H9 (cell line): ENCODE measurements around the gene DOHH. TPM values are rescaled to one million over a fixed set of nuclear protein-coding genes. Genes with fewer than 3 reads are reported as not detected.

ENCODE experiments used
- DNase-seq: peaks from one replicate; pipeline ENCODE4 v3.0.0-alpha.2; 2017
- H2AFZ ChIP-seq: one replicate; pipeline ENCODE4 v1.6.1; 2013; ENCODE audit warnings: mild to moderate bottlenecking, low read length, control low read depth, moderate library complexity
- H2AK5ac ChIP-seq: 2 replicates; pipeline ENCODE4 v1.6.1; 2013; ENCODE audit warnings: low read length, control low read depth, mixed read lengths; ENCODE audit not compliant: insufficient read length
- H2BK120ac ChIP-seq: one replicate; pipeline ENCODE4 v1.6.1; 2013; ENCODE audit warnings: low read depth, mild to moderate bottlenecking, low read length, control low read depth, inconsistent platforms; ENCODE audit not compliant: poor library complexity, severe bottlenecking
- H2BK12ac ChIP-seq: 2 replicates; pipeline ENCODE4 v1.6.1; 2013; ENCODE audit warnings: low read length, control low read depth, mixed read lengths, low read depth; ENCODE audit not compliant: insufficient read length
- H2BK15ac ChIP-seq: 2 replicates; pipeline ENCODE4 v1.6.1; 2013; ENCODE audit warnings: low read depth, low read length, control low read depth
- H2BK20ac ChIP-seq: one replicate; pipeline ENCODE4 v1.6.1; 2013; ENCODE audit warnings: low read depth, mild to moderate bottlenecking, low read length, control low read depth, inconsistent platforms; ENCODE audit not compliant: poor library complexity, severe bottlenecking
- H2BK5ac ChIP-seq: 2 replicates; pipeline ENCODE4 v1.6.1; 2013; ENCODE audit warnings: low read length, control low read depth, mixed read lengths; ENCODE audit not compliant: insufficient read length
- H3K14ac ChIP-seq: 2 replicates; pipeline ENCODE4 v1.6.1; 2013; ENCODE audit warnings: low read length, control low read depth; ENCODE audit not compliant: insufficient read depth
- H3K18ac ChIP-seq: 2 replicates; pipeline ENCODE4 v1.6.1; 2013; ENCODE audit warnings: low read depth, mild to moderate bottlenecking, mixed read lengths, low read length, control low read depth; ENCODE audit not compliant: insufficient read length
- H3K23ac ChIP-seq: 2 replicates; pipeline ENCODE4 v1.6.1; 2013; ENCODE audit warnings: low read length, control low read depth, mixed read lengths, low read depth; ENCODE audit not compliant: insufficient read length
- H3K23me2 ChIP-seq: 2 replicates; pipeline ENCODE4 v1.6.1; 2013; ENCODE audit warnings: low read depth, mild to moderate bottlenecking, mixed read lengths, low read length, control low read depth; ENCODE audit not compliant: insufficient read length, poor library complexity, severe bottlenecking
- H3K27ac ChIP-seq: 2 replicates; pipeline ENCODE4 v1.5.1; 2013; ENCODE audit warnings: low read length, control low read depth, mixed read lengths, low read depth; ENCODE audit not compliant: insufficient read length
- H3K27me3 ChIP-seq: 2 replicates; pipeline ENCODE4 v1.6.1; 2013; ENCODE audit warnings: low read length, control low read depth, inconsistent platforms; ENCODE audit not compliant: insufficient read depth
- H3K4ac ChIP-seq: 2 replicates; pipeline ENCODE4 v1.6.1; 2013; ENCODE audit warnings: low read depth, mild to moderate bottlenecking, control low read depth, inconsistent platforms, low read length, moderate library complexity
- H3K4me1 ChIP-seq: 2 replicates; pipeline ENCODE4 v1.6.1; 2013; ENCODE audit warnings: low read length, control low read depth, inconsistent platforms; ENCODE audit not compliant: insufficient read depth
- H3K4me2 ChIP-seq: 2 replicates; pipeline ENCODE4 v1.6.1; 2013; ENCODE audit warnings: low read length, control low read depth, mixed read lengths; ENCODE audit not compliant: insufficient read length, insufficient read depth
- H3K56ac ChIP-seq: 2 replicates; pipeline ENCODE4 v1.6.1; 2013; ENCODE audit warnings: low read depth, mild to moderate bottlenecking, mixed read lengths, low read length, control low read depth; ENCODE audit not compliant: insufficient read length
- H3K79me1 ChIP-seq: 2 replicates; pipeline ENCODE4 v1.6.1; 2013; ENCODE audit warnings: low read depth, mild to moderate bottlenecking, moderate library complexity, low read length, control low read depth, inconsistent platforms; ENCODE audit not compliant: insufficient read depth, poor library complexity, severe bottlenecking
- H3K79me2 ChIP-seq: 2 replicates; pipeline ENCODE4 v1.6.1; 2013; ENCODE audit warnings: low read length, control low read depth, inconsistent platforms; ENCODE audit not compliant: insufficient read depth
- H3K9ac ChIP-seq: 2 replicates; pipeline ENCODE4 v1.6.1; 2013; ENCODE audit warnings: low read length, control low read depth, mixed read lengths; ENCODE audit not compliant: insufficient read length; ENCODE audit errors: extremely low read depth
- H3K9me3 ChIP-seq: one replicate; pipeline ENCODE4 v1.6.1; 2013; ENCODE audit warnings: low read depth, low read length, inconsistent platforms; ENCODE audit not compliant: control insufficient read depth
- H3T11ph ChIP-seq: one replicate; pipeline ENCODE4 v1.6.1; 2013; ENCODE audit warnings: mild to moderate bottlenecking, low read length, control low read depth, inconsistent platforms
- H4K20me1 ChIP-seq: one replicate; pipeline ENCODE4 v1.6.1; 2013; ENCODE audit not compliant: control insufficient read depth, insufficient read length, insufficient read depth
- H4K5ac ChIP-seq: 2 replicates; pipeline ENCODE4 v1.6.1; 2013; ENCODE audit warnings: low read depth, mild to moderate bottlenecking, mixed read lengths, low read length, control low read depth; ENCODE audit not compliant: insufficient read length
- H4K8ac ChIP-seq: replicated peaks from 2 replicates; pipeline ENCODE4 v1.6.1; 2013; ENCODE audit warnings: low read length, control low read depth, mixed read lengths, low read depth; ENCODE audit not compliant: insufficient read length
- H4K91ac ChIP-seq: 2 replicates; pipeline ENCODE4 v1.6.1; 2013; ENCODE audit warnings: low read depth, mild to moderate bottlenecking, moderate library complexity, mixed read lengths, low read length, control low read depth; ENCODE audit not compliant: insufficient read length
- H3K27ac Mint-ChIP-seq, 3 experiments: 2 replicates in 2 of 3; 3 replicates in 1 of 3; pipeline ENCODE4 v1.8.0; 2020 to 2021; ENCODE audit warnings: mixed read lengths in 3 of 3, mild to moderate bottlenecking in 1 of 3, moderate library complexity in 1 of 3
- H3K27me3 Mint-ChIP-seq: 2 replicates; pipeline ENCODE4 v1.8.0; 2021; ENCODE audit warnings: low read depth, mild to moderate bottlenecking, moderate library complexity, mixed read lengths
- H3K36me3 Mint-ChIP-seq, 3 experiments: 2 replicates in 2 of 3; 3 replicates in 1 of 3; pipeline ENCODE4 v1.8.0; 2020 to 2021; ENCODE audit warnings: low read depth in 3 of 3, mixed read lengths in 3 of 3; ENCODE audit not compliant: insufficient read depth in 1 of 3
- H3K4me1 Mint-ChIP-seq, 2 experiments: 2 replicates each; pipeline ENCODE4 v1.8.0; 2020; ENCODE audit warnings: mixed read lengths in 2 of 2
- H3K4me3 Mint-ChIP-seq, 2 experiments: 2 replicates in 1 of 2; 3 replicates in 1 of 2; pipeline ENCODE4 v1.8.0; 2020 to 2021; ENCODE audit warnings: mild to moderate bottlenecking in 2 of 2, mixed read lengths in 2 of 2, moderate library complexity in 1 of 2
- H3K9me3 Mint-ChIP-seq, 2 experiments: 2 replicates in 1 of 2; 3 replicates in 1 of 2; pipeline ENCODE4 v1.8.0; 2020; ENCODE audit warnings: mild to moderate bottlenecking in 2 of 2, mixed read lengths in 2 of 2, moderate library complexity in 1 of 2
- CTCF ChIP-seq: fragments of 200-600 bp; sonication (generic); conservative IDR thresholded peaks from 3 replicates; pipeline ENCODE4 v1.8.0; 2021; ENCODE audit warnings: antibody characterized with exemption, mild to moderate bottlenecking
- WGBS: extraction: QIAGEN DNeasy Blood & Tissue Kit; methylation state at CpG from one replicate; pipeline ENCODE4 v1.1.7; 2013; ENCODE audit warnings: missing lambda C conversion rate, low lambda C conversion rate, mixed read lengths; ENCODE audit not compliant: insufficient read length; ENCODE audit errors: extremely low coverage; 5-methylcytosine and 5-hydroxymethylcytosine counted together
- total RNA-seq: library from RNA; stranded (reverse); gene quantifications from 2 replicates; pipeline ENCODE4 v1.2.1, GENCODE V29; 2021

DOHH gene
- total RNA-seq, 1 experiment from 2014 or later = 16.5 TPM

DNA sequence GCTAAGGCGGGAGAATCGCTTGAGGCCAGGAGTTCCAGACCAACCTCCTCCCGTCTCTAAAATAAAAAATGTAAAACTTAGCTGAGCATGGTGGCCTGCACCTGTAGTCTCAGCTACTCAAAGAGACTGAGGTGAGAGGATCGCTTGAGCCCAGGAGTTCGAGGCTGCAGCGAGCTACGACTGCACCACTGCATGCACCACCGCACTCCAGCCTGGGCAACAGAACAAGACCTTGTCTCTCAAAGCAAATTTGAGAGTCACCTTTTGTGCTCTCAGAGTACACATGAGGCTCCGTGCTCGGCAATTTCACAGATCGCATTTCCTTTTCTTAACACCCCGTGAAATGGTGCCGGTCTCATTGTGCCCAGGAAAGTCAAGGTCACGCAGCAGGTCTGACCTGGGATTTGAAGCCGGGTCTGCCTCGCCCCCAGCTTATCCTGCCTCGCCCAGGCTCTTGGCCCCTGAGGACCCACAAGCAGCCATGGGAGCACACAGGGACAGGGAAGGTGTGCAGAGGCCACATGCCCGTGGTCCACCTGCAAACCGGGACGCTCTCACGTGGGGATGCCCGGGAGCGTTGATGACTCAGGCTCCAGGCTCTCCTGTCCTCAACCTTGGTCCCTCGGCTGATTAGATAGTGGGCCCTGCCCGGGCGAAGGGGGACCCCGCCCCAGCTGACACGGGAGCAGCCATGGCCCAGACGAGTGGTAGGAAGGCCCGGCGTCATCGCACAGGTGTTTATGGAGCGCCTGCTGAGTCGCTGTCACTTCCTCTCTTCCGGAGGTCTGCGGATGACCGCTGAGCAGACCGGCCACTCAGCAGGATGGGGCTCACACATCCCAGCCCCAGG is 19.0 kb downstream of the DOHH start:
- Histone ChIP-seq H3K14ac (peak overlapping the region; percentile 49; the same call in 1 of the 2 replicates), H2BK15ac (no peak overlapping the region), H3K23ac (no peak overlapping the region), H4K8ac (no peak overlapping the region), H2BK120ac (no peak overlapping the region), H3K27me3 (no peaks in the 10 kb centered on the region), H3K79me1 (no peaks in the 10 kb centered on the region), H3K4ac (no peak overlapping the region), H3K4me2 (no peak overlapping the region), H4K5ac (no peak overlapping the region), H4K20me1 (no peaks in the 10 kb centered on the region), H3K23me2 (peaks cover 4% of the 10 kb centered on the region), H3K18ac (no peak overlapping the region), H3K9ac (no peak overlapping the region), H3K9me3 (no peaks in the 10 kb centered on the region), H2BK20ac (no peak overlapping the region), H4K91ac (no peak overlapping the region), H3K27ac (no peak overlapping the region), H3K4me1 (no peaks in the 10 kb centered on the region), H2BK5ac (no peak overlapping the region), H3K56ac (no peak overlapping the region), H2AFZ (no peak overlapping the region), H3K79me2 (no peaks in the 10 kb centered on the region), H3T11ph (no peak overlapping the region), H2BK12ac (no peak overlapping the region), H2AK5ac (no peak overlapping the region)
- Mint-ChIP-seq H3K9me3 (peaks cover 0 to 8% of the 10 kb centered on the region in 2 experiments; a peak in 1 of 5 replicates), H3K36me3 (no peaks in the 10 kb centered on the region; a peak in 1 of 7 replicates), H3K27ac (no peak overlapping the region), H3K27me3 (peaks cover 7% of the 10 kb centered on the region), H3K4me1 (peaks cover 8 to 23% of the 10 kb centered on the region in 2 experiments), H3K4me3 (no peak overlapping the region)
- DNase-seq = no peak
- WGBS = no CpG with 5 or more reads among the region's 38 CpGs
- TF ChIP-seq CTCF = no peak
